Dermis microvascular lymphatic vessel endothelial cell (primary cell): ENCODE data around the gene CHPF2. TPM values are rescaled to one million over a fixed set of nuclear protein-coding genes. Genes with fewer than 3 reads are reported as not detected.

Source experiments
- DNase-seq, 2 donors: peaks; one replicate each; pipeline versions ENCODE4 v3.0.0 to v3.0.0-alpha.2; 2010; ENCODE audit warnings: low read depth in 2 of 2
- total RNA-seq: library from RNA; depleted of rRNA; stranded (reverse); fragments of >200 nt; gene quantifications from 2 replicates; pipeline ENCODE4 v1.2.1, GENCODE V29; 2014

CHPF2 gene
- total RNA-seq, 1 donor from 2014 or later = 29.4 TPM

- DNase-seq = peak in 1 of 2 donors; percentile 40
These were observed 13.2 kb downstream of the CHPF2 start for GRCh38 chr7:151245360-151246101.

DNA sequence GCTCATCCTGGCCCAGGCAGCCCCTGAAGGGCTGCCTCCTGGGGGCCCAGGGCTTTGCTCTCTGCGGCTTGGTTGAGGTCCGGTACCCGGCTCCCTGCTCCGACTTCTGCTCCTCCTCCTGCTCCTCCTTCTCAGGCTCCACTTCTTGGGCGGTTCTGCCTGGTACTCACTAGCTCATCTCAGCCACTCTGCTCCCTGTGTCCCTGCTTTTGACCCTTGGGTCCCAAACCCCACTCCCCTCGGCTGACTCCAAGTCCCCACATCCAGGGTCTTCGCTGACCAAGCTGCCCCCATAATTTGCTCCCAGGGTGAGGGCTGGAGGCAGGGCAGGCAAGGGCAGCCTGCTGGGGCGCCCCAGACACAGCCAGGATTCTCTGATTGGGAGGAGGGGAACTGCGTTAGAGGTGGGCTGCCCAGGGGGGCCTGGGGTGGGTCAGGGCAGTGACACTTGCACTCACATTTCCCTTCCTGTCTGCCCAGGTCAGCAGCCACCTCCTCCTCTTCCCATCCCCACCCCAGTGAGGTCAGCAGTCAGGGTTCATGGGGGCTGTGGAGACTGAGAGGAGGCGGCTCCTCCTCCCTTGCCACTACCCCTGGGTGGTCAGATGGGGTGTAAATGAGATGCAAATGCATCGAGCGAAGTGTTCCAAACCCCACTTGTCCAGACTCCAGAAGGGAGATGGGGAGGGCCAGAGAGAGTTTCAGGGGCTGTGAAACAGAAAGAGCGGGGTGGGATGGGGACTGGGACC is 14.0 kb downstream of the CHPF2 start:
- no peak for DNase-seq

GRCh38 chr7:151246851-151247580 is 14.7 kb downstream of the CHPF2 start:
- no peak for DNase-seq

DNA sequence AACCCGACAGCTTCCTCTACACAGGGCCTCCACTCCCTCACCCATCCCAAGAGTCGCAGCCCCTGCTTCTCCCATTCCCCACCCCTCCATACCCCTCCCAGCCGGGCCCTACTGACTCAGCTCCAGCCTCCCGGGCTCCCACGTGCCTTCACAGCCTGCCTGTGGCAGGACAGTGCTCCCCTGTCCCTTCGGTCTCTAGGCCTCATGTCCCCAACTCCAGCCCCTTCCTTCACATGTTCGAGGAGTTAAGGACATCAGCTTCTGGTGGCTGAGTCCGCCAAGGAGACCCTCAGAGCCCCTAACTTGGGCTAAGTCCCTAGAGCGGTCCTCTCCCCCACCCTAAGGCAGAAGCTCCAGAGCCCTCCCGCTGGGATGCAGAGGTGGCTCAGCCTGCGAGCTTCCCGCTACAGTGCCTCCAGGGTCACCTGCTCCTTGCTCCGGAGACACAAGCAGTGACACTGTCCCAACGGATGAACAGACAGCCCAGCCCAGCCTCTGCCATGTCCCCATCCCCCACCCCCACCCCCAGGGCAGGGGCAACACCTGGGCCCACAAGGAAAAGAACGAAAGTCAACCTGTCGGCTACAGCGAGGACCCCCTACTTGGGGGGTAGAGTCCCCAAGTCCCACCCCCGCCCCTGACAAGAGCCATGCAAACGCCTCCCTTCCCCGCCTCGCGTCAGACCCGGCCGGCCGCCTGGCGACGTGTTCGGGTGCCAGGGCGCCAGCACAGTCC is 15.5 kb downstream of the CHPF2 start:
- no peak for DNase-seq

- DNase-seq = peak in 1 of 2 donors; percentile 66
These were observed 16.2 kb downstream of the CHPF2 start, which contains the start of gene SMARCD3 for GRCh38 chr7:151248346-151249033. SMARCD3 (minus strand) TSS chr7:151248694; CDS start chr7:151248562, 132 bp downstream.

DNA sequence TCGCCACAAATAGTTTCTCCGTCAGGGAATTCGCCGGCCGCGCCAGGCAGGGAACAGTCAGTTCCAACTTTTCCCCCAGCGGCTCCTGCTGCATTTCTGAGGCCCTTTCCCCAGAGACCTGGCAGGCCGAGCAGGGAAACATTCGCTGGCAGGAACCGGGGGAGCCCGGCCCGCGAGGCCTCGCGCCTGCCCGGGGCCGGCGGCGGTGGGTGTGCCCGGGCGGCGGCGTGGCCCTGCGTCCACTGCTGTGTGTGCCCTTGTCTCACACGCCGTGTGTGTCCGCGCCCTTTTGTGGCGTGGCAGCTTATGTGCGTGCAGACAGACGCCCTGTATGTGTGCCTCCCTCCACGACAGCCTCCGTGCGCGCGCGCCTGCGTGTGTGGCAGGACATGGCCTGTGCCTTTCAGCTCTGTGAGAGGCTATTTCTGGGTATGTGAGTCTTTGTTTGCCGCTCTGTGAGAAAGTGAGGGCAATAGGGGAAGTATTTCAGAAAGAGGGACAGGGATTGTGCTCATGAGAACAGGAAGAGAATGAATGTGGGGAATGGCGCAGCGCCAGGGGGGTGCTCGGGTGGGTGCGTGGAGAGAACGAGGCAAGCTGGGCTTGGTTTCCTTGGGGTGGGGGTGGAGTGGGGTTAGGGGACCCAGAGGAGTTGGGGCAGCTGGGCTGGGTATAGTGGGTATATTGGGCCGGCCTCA is 16.9 kb downstream of the CHPF2 start:
- DNase-seq = peak in 1 of 2 donors; percentile 50

- no peak for DNase-seq
These were observed 17.4 kb downstream of the CHPF2 start for GRCh38 chr7:151249732-151250072.

DNA sequence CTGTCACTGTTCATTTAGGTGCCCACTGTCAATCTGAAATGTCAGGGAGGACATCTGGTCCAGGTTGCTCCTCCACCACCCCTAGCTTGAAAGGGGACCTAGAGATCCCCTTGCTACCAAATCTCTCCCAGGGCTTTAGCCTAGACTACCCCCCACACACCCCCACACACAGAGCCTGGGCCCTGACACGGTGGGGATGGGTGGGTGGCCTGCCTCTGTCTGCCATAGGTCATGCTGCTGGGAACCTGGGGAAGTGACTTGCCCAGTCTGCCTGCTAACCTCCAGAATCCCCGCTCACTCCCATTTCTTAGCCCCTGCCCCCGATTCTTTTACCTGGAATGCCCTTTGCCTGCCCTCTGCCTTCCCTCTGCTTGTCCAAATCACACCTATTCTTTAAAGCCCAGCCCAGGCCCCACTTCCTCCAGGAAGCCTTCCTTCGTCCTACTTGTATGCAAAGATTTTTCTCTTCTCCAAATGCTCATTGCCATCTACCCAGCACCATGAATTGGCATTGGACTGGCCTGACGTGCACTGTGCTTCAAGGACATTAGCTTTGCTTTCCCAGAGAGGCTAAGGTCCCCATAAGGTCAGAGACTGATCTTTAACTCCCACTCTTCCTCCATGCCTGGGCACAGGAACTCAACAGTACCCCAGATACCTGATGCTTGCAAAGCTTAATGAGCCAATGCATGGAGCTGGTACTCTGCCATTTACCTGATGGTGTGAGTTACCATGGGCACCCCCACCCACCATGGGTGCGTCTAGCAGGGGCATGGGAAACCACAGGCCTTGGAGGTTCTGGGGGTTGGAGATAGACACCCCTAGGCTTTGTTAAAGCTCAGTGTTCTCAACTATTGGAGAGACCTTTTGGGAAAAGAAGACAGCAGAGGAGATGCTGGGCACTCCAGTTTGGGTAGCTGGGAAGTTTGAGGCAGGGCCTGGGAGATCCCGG is 18.2 kb downstream of the CHPF2 start:
- no peak for DNase-seq

DNA sequence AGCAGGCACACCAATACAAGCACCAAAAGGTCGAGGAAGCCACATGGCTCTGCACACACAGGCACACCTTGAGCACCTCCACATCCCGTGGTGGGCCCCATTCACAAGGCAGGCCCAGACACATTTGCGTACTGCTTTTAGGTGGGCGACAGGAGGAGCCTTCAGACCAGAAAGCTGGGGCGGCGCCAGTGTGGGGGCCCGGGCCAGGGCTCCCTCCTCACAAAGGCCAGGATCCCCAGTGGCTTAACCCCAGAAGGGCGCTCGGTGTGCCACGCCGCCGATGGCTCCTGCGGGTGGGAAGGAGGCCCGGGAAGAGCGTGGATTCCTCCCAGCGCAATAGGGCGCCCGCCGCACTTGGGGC is 19.0 kb downstream of the CHPF2 start:
- no peak for DNase-seq

- peak in 1 of 2 donors; percentile 61 for DNase-seq
These were observed 19.6 kb downstream of the CHPF2 start for GRCh38 chr7:151251689-151252560.

GRCh38 chr7:151252561-151252835 is 20.2 kb downstream of the CHPF2 start:
- no peak for DNase-seq

GRCh38 chr7:151252961-151253711 is 20.9 kb downstream of the CHPF2 start:
- no peak for DNase-seq

GRCh38 chr7:151254316-151254715 is 22.0 kb downstream of the CHPF2 start:
- no peak for DNase-seq

- DNase-seq = no peak
These were observed 22.6 kb downstream of the CHPF2 start for GRCh38 chr7:151254851-151255250.

GRCh38 chr7:151255390-151255789 is 23.1 kb downstream of the CHPF2 start:
- DNase-seq = no peak

- no peak for DNase-seq
These were observed 24.2 kb downstream of the CHPF2 start for GRCh38 chr7:151256410-151257045.

DNA sequence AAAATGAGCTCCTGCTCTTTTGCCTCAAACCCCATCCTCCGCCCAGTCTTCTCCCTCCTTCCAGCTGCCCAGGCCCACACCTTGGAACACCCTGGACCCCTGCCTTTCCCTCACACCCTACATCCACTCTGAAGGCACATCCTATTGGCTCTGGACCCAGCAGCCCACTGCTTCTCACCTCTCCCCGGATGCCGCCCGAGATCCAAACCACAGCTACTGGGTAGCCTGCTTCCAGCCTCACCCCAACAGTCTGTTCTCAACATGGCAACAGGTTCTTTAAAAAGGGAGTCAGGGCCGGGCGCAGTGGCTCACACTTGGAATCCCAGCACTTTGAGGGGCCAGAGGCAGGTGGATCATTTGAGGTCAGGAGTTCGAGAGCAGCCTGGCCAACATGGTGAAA is 25.7 kb downstream of the CHPF2 start:
- no peak for DNase-seq
